A673 (cell line): ENCODE measurements around the gene RING1.

Experiments used
- EZH2 ChIP-seq: fragments of 200-600 bp; sonication (generic); IDR thresholded peaks from 2 replicates; pipeline ENCODE4 v1.6.1; 2017; ENCODE audit warnings: borderline replicate concordance, low read depth, mild to moderate bottlenecking, mixed read lengths, antibody characterized with exemption, low read length; ENCODE audit not compliant: poor library complexity, severe bottlenecking
- TF ChIP-seq, protein P1 (sequence below): fragments of 300-800, 200-600 bp; sonication (generic); conservative IDR thresholded peaks from 2 replicates; pipeline ENCODE4 v1.5.1; 2017; ENCODE audit warnings: low read depth, mild to moderate bottlenecking, antibody characterized with exemption, low read length, moderate library complexity, mixed read lengths

DNA sequence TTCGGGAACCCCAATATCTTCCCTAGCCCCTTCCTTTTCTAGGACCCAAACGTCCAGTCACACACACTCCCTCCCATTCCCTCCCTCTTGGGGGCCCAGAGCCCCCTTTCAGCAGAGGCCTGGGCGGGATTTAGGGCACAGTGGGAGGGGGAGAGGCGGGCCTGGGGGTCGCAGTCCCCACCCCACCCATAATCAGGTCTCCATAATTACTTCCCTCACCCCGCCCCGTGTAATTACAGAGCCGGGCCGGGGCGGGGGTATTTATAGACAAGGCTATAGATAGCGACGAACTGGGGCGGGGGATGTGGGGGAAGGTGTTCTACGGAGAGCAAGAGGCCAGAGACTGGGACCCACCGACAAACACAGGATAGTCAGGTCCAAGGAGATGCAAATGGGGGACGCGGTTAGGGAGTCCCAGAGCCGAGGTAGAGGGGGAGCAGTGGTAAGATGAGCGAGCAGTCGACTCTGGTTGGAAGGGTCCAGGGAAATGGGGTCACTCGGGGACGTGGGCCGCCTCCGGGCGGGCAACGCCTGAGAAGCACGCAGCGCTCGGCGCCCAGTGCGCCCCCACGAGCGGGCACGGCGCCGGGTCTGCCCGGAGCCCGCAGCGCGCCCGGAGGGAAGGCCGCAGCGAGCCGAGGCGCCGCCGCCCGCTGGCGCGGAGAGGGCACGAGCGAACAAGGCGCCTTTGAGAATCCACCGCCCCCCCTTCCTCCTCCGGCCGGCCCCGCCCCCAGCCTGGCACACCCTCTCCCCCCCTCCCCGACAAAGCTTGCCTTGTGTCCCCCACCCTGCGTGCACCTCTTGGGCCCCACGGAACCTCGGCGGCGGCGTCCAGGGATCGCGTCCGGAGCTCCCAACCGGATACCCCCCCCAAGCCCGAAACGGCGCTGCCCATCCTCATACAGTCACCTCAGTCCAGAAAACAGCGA, 15.4 kb upstream of the RING1 start:
- TF ChIP-seq EZH2: no peak
- TF ChIP-seq, protein P1, sequence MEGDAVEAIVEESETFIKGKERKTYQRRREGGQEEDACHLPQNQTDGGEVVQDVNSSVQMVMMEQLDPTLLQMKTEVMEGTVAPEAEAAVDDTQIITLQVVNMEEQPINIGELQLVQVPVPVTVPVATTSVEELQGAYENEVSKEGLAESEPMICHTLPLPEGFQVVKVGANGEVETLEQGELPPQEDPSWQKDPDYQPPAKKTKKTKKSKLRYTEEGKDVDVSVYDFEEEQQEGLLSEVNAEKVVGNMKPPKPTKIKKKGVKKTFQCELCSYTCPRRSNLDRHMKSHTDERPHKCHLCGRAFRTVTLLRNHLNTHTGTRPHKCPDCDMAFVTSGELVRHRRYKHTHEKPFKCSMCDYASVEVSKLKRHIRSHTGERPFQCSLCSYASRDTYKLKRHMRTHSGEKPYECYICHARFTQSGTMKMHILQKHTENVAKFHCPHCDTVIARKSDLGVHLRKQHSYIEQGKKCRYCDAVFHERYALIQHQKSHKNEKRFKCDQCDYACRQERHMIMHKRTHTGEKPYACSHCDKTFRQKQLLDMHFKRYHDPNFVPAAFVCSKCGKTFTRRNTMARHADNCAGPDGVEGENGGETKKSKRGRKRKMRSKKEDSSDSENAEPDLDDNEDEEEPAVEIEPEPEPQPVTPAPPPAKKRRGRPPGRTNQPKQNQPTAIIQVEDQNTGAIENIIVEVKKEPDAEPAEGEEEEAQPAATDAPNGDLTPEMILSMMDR: no peak
